Testis (tissue), 5 donors: ENCODE data around the gene FRMPD4. TPM values are rescaled to one million over a fixed set of nuclear protein-coding genes. Genes with fewer than 3 reads are reported as not detected.

ENCODE experiments used
- DNase-seq: peaks from one replicate; pipeline ENCODE4 v3.0.0-alpha.2; 2019
- H3K27ac ChIP-seq, 2 donors: fragments of 200-600 bp; sonication (generic); one replicate each; pipeline ENCODE4 v1.5.1; 2019
- H3K27me3 ChIP-seq: fragments of 200-600 bp; sonication (generic); one replicate; pipeline ENCODE4 v1.5.1; 2019
- H3K36me3 ChIP-seq: fragments of 200-600 bp; sonication (generic); one replicate; pipeline ENCODE4 v1.5.1; 2017; ENCODE audit warnings: low read depth; ENCODE audit errors: missing control alignments
- H3K4me1 ChIP-seq: fragments of 200-600 bp; sonication (generic); one replicate; pipeline ENCODE4 v1.5.1; 2019
- H3K4me3 ChIP-seq, 2 donors: fragments of 200-600 bp; sonication (generic); one replicate each; pipeline ENCODE4 v1.5.1; 2017 to 2019
- H3K9me3 ChIP-seq: fragments of 200-600 bp; sonication (generic); one replicate; pipeline ENCODE4 v1.5.1; 2017
- POLR2A ChIP-seq: fragments of 450-650 bp; IDR thresholded peaks from one replicate; pipeline ENCODE4 v1.6.1; 2017; ENCODE audit warnings: antibody characterized with exemption, mild to moderate bottlenecking, moderate library complexity
- WGBS, 2 donors: methylation state at CpG; one replicate each; pipeline ENCODE4 v1.1.5; 2018; 5-methylcytosine and 5-hydroxymethylcytosine counted together
- intact Hi-C: fragments of 100-400 bp; cut with DNase I; formaldehyde crosslinking; loops from one replicate; pipeline ENCODE4 v1.15.1; 2023; ENCODE audit warnings: low total_unique reads
- long read RNA-seq, 2 donors: transcript quantifications; one replicate each; lab custom pipeline, GENCODE V29; 2026
- polyA plus RNA-seq: library from polyadenylated mRNA; stranded (reverse); fragments of 350-450 nt; fragmentation: Illumina TruSeq; extraction: RNeasy Lipid Tissue Mini Kit (QIAGEN cat#74804); gene quantifications from one replicate; pipeline ENCODE4 v1.2.3, GENCODE V29; 2014; ENCODE audit warnings: low read depth, low replicate concordance; ENCODE audit not compliant: insufficient read depth
- total RNA-seq, 2 donors: library from RNA; depleted of rRNA; stranded (reverse); fragments of >200 nt; gene quantifications; one replicate each; pipeline ENCODE4 v1.2.3, GENCODE V29; 2016
- TF ChIP-seq, protein P1 (sequence below), 3 experiments: fragments of 450-650 bp in 2 of 3; fragments of 200-600 bp in 1 of 3; sonication (generic) in 1 of 3; IDR thresholded peaks; one replicate each; pipeline ENCODE4 v1.5.1; 2016 to 2019; ENCODE audit warnings: antibody characterized with exemption in 3 of 3, mild to moderate bottlenecking in 2 of 3, moderate library complexity in 1 of 3

The FRMPD4 gene
- 1 to 10 TPM; 1.3 to 1.6 TPM for total RNA-seq
- 1.1 TPM for polyA plus RNA-seq
- long read RNA-seq, donor 1, result 0 reads
- long read RNA-seq, donor 2, result 0 reads

DNA sequence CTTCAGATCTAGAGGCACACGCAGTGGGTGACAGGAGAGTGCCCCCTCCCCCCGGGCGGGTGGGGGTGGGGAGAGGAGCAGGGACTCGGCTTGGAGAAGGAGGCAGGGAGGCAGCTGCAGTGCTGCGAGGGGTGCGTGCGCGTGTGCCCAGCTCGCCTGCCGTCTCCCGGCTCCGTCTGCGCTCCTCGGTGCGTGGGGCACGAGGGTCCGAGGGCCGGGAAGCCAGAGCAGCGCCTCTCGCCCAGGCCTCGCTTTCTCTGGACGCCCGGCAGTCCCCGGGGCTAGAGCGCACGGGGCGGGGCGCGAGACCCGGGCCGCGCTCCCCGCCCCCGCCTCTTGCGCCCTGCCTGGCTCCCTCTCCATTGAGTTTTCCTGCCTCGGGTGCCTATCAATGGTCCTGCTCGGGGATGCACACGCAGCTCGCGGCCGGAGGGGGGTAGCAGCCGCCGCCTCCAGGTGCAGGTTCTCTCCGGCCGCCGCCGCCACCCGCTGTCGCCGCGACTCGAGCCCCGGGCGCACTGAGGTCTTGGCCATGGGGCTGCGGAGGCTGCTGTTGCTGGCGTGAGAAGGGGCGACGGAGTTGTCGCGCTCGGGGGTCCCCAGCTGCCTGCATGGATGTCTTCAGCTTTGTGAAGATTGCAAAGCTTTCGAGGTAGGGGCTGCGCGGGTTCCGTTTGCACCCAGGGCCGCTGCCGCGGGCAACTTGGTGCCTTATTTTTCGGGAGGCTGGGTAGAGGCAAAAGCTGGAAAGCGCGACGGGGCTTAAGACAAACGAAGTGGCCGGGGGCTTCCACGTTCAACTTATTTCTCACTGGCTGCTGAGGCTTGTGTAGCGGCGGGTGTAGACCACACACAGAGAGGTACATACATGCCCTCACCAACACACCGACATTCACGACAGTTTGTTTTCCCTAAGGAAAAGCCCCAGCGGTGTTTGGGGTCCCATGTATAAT, at the start of gene FRMPD4:
Gene FRMPD4, plus strand, starts transcription at position 113 of the 953 bp plus-strand sequence. Its CDS starts 499 bp downstream, at position 612.
- peak; percentile 34 for DNase-seq
- H3K27ac ChIP-seq, result no peak within 1 kb of the TSS

DNA sequence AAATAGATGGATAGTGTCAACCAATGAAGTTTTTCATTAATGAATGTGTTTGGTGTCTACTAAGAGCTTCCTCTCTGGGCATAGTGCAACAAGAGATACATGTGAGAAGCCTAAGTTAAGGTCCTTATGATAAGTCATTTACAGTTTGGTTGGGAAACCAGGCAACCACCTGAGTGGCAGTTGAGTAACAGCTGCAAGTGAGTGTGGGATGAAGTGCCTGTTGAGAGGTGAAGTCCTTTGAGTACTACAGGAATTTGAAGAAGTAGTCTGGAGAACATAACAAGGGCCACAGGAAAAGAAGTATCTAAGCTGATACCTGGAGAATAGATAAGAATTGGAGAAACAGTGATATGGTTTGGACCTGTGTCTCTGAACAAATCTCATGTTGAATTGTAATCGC, 48.5 kb upstream of the FRMPD4 start:
- Histone ChIP-seq H3K4me3 (no peak overlapping the region), H3K4me1 (no peaks in the 10 kb centered on the region), H3K27me3 (no peaks in the 10 kb centered on the region), H3K9me3 (no peaks in the 10 kb centered on the region), H3K36me3 (no peaks in the 10 kb centered on the region), H3K27ac (no peak overlapping the region)
- DNase-seq, result no peak
- intact Hi-C loops, result no loop called here
- TF ChIP-seq, protein P1, sequence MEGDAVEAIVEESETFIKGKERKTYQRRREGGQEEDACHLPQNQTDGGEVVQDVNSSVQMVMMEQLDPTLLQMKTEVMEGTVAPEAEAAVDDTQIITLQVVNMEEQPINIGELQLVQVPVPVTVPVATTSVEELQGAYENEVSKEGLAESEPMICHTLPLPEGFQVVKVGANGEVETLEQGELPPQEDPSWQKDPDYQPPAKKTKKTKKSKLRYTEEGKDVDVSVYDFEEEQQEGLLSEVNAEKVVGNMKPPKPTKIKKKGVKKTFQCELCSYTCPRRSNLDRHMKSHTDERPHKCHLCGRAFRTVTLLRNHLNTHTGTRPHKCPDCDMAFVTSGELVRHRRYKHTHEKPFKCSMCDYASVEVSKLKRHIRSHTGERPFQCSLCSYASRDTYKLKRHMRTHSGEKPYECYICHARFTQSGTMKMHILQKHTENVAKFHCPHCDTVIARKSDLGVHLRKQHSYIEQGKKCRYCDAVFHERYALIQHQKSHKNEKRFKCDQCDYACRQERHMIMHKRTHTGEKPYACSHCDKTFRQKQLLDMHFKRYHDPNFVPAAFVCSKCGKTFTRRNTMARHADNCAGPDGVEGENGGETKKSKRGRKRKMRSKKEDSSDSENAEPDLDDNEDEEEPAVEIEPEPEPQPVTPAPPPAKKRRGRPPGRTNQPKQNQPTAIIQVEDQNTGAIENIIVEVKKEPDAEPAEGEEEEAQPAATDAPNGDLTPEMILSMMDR (IDR thresholded peaks at IDR 0.05), result no peak
- no peak for TF ChIP-seq POLR2A
- WGBS, 2 donors, result 85 to 100% methylated on average over 1 of the region's 1 CpG

More for the DNA sequence above, at the start of gene FRMPD4:
- intact Hi-C loops, result no loop called here
- Histone ChIP-seq H3K4me1 (no peaks in the 10 kb centered on the region), H3K4me3 (peak within 1 kb of the TSS; percentile 32 to 64), H3K36me3 (no peaks in the 10 kb centered on the region), H3K9me3 (no peaks in the 10 kb centered on the region), H3K27me3 (no peaks in the 10 kb centered on the region)
- TF ChIP-seq POLR2A, result no peak
- TF ChIP-seq, protein P1 (IDR thresholded peaks at IDR 0.05), result peak in 2 of 3 experiments; percentile 13 to 18
- WGBS, 2 donors, result 6% methylated on average over 48 of the region's 80 CpGs; no CpG with 5 or more reads in 1 of the 2 donors

DNA sequence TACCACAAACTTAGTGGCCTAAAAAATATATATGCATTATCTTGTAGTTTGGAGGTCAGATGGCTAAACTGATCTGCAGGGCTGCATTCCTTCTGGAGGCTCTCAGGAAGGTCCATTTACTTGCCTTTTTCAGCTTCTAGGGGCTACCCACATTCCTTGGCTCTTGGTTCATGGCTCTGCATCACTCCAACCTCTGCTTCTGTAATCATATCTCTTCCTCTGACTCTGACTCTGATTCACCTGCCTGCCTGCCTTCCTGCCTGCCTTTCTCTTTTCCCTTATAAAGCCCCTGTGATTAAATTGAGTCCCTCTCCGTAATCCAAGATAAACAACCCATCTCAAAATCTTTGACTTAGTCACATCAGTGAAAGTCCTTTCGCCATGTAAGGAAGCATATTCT, 25.0 kb upstream of the FRMPD4 start:
- H3K27ac ChIP-seq, result no peak overlapping the region
- intact Hi-C loops, result no loop called here
- TF ChIP-seq, protein P1 (IDR thresholded peaks at IDR 0.05), result no peak
- TF ChIP-seq POLR2A, result no peak
- no peaks in the 10 kb centered on the region for H3K36me3 ChIP-seq
- H3K4me1 ChIP-seq, result no peaks in the 10 kb centered on the region
- no peaks in the 10 kb centered on the region for H3K27me3 ChIP-seq
- no peak overlapping the region for H3K4me3 ChIP-seq
- 77 to 89% methylated on average over 2 of the region's 2 CpGs for WGBS, 2 donors
- no peaks in the 10 kb centered on the region for H3K9me3 ChIP-seq
- DNase-seq, result no peak

DNA sequence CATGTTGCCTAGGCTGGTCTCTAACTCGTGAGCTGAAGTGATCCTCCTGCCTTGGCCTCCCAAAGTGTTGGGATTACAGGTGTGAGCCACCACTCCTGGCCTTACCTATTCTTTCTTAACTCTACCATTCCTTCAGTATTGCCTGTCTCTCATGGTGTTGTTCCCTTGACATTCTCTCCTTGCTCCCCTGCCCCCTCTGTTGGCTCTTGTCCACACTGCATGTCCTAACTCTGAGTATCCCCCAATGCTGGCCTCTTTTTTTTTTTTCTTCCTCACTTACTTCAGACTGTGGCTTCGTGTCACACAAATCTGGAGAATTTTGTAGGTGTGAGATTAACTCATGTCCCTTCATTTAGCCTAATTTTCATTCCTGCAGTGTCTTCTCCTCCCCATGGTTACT, 22.9 kb upstream of the FRMPD4 start:
- no peaks in the 10 kb centered on the region for H3K9me3 ChIP-seq
- intact Hi-C loops, result no loop called here
- H3K4me1 ChIP-seq, result no peaks in the 10 kb centered on the region
- H3K27me3 ChIP-seq, result no peaks in the 10 kb centered on the region
- H3K27ac ChIP-seq, result no peak overlapping the region
- H3K4me3 ChIP-seq, result no peak overlapping the region
- peak; percentile 14 for DNase-seq
- TF ChIP-seq POLR2A, result no peak
- TF ChIP-seq, protein P1 (IDR thresholded peaks at IDR 0.05), result no peak
- WGBS, 2 donors, result 75 to 77% methylated on average over 2 of the region's 2 CpGs
- H3K36me3 ChIP-seq, result no peaks in the 10 kb centered on the region
